Fibroblast of gingiva (primary cell): Measurements from ENCODE around the gene NEFH.
"Not testable (repeated sequence)": the region's sequence is repeated elsewhere in the genome, so short reads cannot be mapped to it uniquely, and the experiment has no call there.

Experiments
- DNase-seq: peaks from one replicate; pipeline ENCODE4 v3.0.0-alpha.2; 2011; ENCODE audit warnings: low read depth

Gene NEFH

DNA sequence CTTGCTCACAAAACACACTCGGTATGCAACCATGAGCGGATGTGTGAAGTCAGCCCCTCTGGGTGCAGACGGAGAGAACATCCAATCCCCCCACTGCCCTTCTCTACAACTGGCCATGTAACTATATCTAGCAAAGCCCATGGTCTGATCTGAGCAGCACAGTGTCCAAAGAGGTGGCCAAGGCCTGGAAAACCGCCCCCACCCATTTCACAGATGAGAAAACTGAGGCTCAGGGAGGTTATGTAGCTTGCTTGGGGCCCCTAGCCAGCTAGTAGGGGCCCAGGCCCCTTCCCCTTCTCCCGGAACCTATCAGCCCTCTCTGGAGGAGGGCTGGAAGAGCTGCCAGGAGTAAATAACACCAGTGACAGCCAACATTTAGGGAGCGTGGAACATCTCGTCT lies 15.4 kb upstream of the NEFH start:
- no peak for DNase-seq

DNA sequence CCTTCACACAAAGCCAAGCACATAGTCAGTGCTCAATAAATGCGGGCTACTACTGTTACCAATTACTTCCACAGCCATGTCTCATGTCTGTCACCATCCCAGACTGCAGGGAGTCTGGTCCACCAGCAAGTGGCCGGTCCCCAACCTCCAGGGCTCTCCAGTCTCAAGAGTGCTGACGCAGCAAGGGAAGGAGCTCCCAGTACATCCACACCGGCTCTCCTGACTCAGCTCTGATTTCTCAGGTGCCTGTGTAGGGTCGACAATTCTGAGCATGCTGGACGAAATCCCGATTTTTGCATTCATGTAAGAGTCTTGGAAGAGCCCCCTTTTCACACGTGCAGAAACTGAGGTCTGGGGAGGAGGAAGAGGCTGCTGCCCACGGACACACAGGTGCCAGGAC lies 10.3 kb upstream of the NEFH start:
- DNase-seq = no peak

DNA sequence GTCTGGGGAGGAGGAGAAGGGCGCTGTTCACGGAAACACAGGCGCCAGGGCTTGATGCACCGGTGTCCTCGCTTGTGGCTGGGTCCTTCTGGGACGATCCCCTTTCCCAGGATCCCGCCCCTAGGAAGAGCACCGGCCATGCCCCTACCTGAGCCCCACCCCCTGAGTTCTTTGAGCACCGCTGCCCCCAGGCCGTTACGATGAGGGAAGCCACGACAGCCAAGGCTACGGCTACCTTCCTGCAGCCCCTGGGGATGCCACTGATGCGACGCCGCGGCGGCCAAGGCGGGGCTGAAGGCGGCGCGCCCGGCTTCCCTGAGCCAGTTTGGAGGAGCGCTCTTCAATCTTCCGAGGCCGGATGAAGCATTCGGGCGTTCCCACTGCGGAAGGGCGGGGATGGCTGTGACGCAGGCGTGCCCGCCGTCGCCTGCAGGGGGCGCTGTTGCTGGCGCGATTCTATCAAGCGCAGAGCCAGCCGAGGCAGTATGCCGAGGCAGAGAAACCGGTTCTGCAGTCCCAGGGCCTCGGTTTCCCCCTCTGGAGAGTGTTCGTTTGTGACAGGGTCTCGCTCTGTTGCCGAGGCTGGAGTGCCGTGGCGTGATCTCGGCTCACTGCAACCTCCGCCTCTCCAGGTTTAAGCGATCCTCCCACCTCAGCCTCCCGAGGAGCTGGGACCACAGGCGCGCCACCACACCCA lies 9.7 kb upstream of the NEFH start:
- no peak for DNase-seq

DNA sequence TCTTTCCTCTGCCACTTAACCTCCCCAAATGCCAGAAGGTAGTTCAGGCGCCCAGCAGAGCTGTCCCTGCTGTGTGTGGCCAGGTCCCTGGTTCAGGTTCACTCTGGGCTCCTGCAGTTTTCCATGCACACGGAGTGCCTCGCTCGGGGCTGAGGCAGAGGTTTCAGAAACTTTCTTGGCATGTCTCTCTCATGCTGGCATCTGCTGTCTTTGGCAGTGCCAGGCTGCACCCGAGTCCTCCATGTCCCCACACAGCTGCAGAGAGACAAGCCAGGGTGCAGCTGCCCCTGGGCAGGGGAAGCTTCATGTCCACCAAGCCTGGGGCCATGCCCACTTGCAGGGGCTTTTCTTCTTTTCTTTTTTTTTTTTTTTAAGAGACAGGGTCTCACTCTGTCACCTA lies 7.0 kb upstream of the NEFH start:
- no peak for DNase-seq

DNA sequence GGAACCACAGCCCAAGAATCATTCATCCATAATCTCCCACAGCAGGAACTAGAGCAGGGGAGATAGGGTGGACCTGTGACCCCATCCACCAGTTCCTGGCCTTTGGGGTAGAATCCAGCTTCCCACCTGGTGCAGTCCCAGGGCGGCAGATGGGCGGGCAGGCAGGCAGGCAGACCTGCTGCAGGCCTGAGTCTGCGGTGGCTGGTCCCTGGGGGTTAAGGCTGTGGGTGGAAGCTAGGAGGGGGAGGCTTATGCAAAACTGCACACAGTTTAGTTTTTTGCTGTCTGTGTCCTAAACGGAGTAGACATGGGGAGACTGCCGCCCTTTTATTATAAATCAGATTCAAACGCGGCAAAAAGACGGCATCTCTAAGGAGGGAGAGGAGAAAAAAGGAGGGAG lies 4.5 kb upstream of the NEFH start:
- DNase-seq = no peak

DNA sequence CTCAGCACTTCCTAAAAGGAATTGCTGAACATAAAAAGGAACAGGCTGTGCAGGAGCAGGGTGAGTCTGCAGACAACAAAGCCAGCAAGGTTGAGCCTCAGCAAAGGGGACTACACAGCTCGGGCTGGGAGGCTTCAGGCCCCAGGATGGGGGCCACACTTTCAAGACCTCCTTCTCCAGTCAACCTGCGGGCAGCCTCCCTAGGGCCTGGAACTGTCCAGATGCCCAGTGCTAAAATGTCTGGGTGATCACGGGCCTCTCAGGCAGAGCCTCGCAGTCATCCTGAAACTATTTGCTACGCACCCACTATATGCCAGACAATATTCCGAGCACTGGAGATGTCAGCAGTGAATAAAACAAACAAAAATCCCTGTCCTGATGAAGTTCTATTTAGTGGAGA lies 3.9 kb upstream of the NEFH start:
- DNase-seq = no peak

DNA sequence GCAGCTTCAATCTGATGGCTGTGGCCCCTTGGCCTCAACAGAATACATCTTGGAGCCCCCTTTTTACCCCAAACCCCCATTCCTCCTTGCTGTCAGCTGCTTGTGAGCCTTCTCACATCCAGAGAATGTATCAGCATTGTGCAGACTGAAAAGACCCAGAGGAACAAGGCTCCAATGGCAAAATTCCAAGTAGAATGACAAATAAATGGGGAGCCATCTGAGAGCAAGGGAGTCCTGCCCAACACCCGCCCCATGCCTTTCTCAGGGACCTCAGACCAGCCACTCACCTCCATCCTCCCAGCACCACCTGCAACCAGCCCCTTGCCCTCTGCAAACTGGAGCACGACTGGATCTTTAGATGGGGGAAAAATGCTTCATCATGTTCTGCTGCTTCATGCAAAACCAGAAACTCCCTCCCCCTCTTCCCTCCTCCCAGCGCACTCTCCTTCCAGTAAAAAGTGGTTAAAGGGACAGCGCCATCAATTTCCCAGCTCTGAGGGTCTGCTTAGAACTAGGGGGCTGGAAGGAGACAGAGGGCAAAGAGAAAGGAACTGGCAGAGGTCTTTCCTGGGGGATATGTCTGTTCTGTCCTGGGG lies 2.2 kb upstream of the NEFH start:
- no peak for DNase-seq

DNA sequence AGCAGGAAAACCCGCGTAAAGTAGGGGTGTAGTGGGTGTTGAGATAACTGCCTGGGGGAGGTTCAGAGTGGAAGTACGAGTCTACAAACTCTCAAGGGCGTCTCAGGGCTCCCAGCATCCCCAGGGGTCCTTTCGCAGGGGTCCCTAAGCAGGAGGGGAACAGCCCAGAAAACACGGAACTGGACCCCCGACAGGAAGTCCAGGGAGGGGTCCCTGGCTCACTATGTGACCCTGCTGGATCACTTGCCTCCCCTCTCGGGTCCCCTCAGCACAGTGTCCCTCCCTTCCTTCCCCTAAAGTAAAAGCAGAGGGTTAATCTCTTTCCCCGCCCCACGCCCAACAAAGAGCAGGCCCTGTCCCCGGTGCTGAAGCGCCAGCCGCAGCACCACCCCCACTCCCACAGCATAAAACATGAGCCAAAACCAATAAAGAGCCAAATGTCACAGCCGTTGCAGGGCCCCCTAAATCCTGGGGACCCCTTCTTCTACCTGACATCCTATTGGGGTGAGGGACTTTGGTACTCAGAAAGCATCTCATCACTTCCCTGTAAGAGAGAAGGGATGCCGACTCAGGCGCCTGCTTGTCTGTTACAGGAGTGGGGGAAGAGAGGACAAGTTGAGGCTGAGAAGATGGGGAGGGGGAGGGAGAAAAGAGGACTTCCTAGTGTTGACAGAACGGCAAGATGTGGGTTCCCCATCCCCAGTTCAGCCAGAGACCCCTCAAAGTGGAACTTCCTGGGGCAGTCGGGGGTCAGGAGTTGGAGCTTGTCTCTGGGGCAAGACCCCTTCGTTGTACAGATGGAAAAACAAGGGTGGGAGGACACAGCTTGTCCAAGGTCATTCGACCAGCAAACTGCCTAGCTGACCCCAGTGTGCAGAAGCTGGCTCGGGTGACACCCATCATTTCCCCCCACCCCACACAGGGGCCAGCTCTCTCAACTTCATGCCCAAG lies 1.4 kb upstream of the NEFH start:
- no peak for DNase-seq

DNA sequence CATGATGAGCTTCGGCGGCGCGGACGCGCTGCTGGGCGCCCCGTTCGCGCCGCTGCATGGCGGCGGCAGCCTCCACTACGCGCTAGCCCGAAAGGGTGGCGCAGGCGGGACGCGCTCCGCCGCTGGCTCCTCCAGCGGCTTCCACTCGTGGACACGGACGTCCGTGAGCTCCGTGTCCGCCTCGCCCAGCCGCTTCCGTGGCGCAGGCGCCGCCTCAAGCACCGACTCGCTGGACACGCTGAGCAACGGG lies 169 bp downstream of the NEFH start:
- no peak for DNase-seq

DNA sequence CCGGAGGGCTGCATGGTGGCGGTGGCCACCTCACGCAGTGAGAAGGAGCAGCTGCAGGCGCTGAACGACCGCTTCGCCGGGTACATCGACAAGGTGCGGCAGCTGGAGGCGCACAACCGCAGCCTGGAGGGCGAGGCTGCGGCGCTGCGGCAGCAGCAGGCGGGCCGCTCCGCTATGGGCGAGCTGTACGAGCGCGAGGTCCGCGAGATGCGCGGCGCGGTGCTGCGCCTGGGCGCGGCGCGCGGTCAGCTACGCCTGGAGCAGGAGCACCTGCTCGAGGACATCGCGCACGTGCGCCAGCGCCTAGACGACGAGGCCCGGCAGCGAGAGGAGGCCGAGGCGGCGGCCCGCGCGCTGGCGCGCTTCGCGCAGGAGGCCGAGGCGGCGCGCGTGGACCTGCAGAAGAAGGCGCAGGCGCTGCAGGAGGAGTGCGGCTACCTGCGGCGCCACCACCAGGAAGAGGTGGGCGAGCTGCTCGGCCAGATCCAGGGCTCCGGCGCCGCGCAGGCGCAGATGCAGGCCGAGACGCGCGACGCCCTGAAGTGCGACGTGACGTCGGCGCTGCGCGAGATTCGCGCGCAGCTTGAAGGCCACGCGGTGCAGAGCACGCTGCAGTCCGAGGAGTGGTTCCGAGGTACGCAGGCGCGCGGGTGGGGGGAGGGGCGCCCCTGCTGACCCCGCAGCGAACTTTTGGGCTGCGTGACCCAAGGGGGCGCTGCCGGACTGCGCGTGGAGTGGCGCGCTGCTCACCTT lies 670 bp downstream of the NEFH start:
- peak; percentile 22 for DNase-seq

DNA sequence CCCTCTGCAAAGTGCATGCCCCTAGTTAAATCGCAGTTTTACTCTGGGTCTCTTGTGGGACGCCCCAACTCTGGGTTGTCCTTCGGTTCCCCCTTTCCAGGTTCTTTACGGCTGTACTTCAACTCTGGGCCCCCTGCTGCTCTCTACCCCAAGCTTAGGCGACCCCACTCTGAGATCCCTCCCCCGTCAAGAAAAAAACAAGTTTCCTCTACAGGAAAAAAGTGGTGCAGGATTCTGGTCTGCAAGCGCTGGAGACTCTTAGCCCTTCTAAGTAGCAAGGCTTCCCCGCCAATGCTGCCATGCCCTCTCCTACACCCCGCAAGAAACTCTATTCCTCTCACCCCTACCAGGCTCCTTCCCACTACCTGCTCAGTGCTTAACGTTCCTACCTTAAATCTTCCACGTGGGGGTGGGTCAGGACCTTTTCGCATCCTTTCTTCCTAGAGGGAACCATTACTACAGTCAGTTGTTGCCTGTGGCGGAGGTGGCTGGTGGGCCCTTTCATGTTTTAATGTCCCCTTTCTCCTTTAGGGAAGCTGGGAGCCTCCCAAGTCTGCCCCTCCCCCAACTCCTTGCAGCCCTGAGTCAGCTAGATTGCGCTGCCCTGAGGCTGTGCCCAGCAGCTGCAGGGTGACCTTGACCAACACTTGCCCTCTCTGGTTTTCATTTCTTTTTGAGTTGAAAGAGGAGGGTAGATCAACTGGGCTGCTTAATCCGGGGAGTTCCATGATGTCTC lies 1.4 kb downstream of the NEFH start:
- DNase-seq = no peak

DNA sequence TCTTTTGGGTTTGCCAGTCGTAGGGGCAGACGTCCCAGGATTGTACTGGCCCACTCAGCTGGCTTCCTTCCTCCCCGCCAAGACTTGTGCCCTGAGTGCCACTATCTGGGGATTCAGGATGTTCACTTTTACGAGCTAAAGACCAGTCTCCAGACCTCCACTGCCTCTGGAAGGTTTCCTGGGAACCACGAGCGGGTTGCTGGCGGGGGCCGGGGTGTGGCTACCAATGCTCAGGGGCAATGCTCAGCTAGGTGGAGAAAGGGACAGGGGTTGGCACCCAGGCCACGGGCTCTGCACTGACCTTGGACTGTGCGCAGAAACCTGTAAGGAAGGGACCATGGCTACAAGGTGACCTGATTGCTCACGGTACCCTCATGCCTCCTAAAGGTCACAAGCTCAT lies 2.2 kb downstream of the NEFH start:
- DNase-seq = no peak

DNA sequence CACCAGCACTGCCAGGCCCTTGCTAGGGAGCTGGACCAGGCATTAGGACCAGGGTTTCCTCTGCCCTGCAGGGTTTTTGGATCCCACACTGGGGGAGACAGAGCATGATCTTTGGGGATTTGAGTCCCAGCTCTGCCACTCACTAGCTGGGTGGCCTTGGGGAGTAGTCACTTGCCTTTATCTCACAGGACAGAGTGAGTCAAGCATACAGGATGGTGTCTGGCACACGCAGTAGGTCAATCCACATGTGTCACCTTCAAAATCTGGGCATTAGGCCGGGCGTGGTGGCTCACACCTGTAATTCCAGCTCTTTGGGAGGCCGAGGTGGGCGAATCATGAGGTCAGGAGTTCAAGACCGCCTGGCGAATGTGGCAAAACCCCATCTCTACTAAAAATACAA lies 2.7 kb downstream of the NEFH start:
- no peak for DNase-seq

DNA sequence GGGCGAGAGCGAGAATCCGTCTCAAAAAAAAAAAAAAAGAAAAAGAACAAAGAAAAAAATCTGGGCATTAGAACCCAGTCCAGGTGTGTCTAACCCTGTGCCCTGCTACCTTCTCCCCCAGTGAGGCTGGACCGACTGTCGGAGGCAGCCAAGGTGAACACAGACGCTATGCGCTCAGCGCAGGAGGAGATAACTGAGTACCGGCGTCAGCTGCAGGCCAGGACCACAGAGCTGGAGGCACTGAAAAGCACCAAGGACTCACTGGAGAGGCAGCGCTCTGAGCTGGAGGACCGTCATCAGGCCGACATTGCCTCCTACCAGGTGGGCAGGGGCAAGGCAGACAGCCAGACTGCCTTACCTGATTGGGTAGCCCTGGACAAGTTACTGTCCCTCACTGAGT lies 3.2 kb downstream of the NEFH start:
- DNase-seq = no peak

DNA sequence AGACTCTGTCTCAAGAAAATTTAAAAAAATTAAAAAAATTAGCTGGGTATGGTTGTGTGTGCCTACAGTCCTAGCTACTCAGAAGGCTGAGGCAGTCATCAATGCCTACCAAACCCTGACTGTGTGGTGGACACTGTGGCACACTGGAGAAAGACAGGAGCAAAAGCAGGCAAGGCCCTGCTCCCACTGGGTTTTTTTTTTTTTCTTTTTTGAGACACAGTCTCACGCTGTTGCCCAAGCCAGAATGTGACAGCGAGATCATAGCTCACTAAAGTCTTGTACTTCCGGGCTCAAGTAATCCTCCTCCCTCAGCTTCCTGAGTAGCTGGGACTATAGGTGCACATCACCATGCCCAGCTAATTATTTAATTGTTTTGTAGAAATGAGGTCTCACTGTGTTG lies 4.6 kb downstream of the NEFH start:
- DNase-seq = no peak

DNA sequence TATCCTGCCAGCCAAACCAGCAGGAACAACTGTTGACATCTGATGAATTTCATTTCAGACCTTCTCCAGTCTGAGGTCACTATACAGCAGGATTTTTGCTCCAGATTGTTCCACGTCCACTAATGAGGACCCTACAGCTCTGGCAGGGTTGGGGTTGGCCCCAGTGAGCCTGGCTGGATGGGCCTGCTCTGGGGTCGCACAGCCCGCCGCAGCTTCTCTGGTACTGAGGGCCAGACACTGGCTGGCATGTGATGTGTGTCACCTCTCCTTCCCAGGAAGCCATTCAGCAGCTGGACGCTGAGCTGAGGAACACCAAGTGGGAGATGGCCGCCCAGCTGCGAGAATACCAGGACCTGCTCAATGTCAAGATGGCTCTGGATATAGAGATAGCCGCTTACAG lies 5.4 kb downstream of the NEFH start:
- no peak for DNase-seq

DNA sequence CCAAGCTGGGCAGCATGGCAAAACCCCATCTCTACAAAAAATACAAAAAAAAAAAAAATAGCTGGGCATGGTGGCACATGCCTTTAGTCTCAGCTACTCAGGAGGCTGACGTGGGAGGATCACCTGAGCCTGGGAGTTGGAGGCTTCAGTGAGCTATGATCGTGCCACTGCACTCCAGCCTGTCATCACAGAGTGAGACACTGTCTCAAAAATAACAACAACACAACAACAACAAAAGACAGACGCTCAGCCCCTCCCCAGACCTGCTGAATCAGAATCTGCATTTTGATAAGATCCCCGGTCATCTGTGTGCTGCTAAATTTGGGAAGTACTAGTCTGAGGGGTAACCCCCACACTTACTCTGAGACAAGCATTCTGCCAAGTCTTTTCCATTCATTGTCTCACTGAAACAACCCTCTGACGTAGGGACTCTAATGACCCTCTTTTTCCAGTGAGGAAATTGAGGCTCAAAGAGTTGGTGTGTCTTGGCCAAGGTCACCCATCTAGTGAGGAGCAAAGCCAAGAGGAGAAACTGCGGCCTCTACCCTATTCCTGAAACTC lies 7.5 kb downstream of the NEFH start:
- DNase-seq = no peak

DNA sequence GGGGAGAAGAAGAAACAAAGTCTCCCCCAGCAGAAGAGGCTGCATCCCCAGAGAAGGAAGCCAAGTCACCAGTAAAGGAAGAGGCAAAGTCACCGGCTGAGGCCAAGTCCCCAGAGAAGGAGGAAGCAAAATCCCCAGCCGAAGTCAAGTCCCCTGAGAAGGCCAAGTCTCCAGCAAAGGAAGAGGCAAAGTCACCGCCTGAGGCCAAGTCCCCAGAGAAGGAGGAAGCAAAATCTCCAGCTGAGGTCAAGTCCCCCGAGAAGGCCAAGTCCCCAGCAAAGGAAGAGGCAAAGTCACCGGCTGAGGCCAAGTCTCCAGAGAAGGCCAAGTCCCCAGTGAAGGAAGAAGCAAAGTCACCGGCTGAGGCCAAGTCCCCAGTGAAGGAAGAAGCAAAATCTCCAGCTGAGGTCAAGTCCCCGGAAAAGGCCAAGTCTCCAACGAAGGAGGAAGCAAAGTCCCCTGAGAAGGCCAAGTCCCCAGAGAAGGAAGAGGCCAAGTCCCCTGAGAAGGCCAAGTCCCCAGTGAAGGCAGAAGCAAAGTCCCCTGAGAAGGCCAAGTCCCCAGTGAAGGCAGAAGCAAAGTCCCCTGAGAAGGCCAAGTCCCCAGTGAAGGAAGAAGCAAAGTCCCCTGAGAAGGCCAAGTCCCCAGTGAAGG lies 9.2 kb downstream of the NEFH start:
- not testable (repeated sequence) for DNase-seq

DNA sequence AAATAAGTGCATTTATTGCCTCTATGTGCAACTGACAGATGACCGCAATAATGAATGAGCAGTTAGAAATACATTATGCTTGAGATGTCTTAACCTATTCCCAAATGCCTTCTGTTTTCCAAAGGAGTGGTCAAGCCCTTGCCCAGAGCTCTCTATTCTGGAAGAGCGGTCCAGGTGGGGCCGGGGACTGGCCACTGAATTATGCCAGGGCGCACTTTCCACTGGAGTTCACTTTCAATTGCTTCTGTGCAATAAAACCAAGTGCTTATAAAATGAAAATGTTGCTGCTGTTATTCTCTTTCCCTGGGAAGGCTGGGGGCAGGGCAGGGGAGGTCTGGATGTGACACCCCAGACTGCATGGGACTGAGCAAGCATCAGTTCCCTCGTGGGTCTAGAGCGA lies 11.0 kb downstream of the NEFH start:
- DNase-seq = no peak

DNA sequence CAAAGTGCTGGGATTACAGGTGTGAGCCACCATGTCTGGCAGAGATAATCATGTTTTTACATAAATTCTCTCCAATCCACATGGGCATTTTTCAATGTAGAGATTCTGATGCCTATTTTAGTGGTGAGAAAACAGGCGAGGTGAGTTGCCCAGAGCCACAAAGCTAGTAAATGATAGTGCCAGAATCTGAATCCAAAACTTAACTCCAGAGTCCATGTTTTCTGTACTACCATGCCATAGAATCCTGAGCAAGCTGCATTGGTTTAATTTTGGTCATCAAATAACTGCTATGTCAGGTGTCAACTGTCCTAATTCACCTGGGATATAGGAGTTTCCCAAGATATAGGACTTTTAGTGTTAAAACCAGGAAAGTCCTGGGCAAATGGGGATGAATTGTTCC lies 13.6 kb downstream of the NEFH start:
- DNase-seq = no peak

DNA sequence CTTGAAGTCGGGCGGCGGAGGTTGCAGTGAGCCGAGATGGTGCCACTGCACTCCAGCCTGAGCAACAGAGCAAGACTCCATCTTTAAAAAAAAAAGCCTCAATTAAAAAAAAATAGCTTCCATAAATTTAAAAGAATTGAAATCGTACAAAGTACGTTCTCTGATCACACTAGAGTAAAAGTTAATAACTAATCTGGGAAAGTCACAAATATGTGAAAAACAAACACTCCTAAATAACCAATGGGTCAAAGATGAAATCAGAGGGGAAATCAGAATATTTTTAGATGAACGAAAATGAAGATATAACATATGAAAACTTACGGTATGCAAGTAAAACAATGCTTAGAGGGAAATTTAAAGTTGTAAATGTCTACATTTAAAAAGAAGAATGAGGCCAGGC lies 19.8 kb downstream of the NEFH start:
- no peak for DNase-seq
